ENCODE data around the gene CLIC4.
"Not testable (repeated sequence)": the region's sequence is repeated elsewhere in the genome, so short reads cannot be mapped to it uniquely, and the experiment has no call there.

GRCh38 chr1:24820221-24820620 is 75.0 kb downstream of the CLIC4 start:
- TF ChIP-seq CTCF (conservative IDR thresholded peaks at IDR 0.05; ENCODE audit: low read length); EZH2phosphoT487 (IDR thresholded peaks at IDR 0.05; ENCODE audit: borderline replicate concordance): not testable (repeated sequence)
